ENCODE data around the gene TTC22. TPM values are rescaled to one million over a fixed set of nuclear protein-coding genes. Genes with fewer than 3 reads are reported as not detected.

Gene TTC22
- total RNA-seq, 1 donor from 2014 or later, result not detected

DNA sequence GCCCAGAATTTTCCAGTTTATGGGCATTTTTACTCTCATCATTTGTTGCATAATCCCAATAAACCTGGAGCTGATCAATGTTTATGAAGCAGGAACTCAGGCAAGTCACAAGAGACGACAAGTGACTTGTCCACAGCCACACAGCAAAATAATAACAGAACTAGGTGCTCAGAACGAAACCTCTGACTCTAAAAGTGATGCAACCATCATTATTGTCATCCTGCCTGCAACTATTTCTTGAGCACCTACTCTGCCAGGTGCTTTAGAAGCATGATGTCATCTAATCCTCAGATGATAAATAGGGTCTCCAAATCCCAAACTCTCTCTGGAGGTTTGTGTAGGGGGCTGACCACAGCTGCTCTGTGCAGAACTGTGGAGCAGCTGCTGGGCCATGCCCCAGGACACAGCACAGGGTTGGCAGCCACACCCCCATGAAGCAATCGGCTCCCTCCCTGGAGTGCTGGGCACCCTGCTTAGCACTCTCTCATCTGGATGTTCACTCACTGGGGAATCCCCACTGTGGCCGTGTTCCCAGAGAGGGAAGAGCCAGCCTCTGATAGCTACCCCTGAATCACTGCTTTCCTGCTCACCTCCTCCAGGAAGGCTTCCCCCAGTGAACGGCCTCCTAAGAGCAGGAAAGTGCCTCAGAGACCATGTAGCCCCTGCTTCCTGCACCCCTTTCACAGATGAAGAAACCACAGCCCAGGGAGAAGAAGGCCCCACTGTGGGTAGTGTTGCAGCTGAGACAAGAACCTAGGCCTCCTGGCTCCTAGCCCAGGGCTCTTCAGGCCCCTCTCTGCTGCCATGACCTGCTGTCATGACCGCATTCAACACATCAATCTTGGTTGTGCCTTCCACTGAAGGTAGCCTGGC lies 2.1 kb downstream of the TTC22 start:
- peaks cover 3% of the 10 kb centered on the region for H3K27me3 Mint-ChIP-seq (ENCODE audit: insufficient read depth, low read depth)
- Histone ChIP-seq H3F3A (ENCODE audit: low read depth) (no peaks in the 10 kb centered on the region), H3K4me3 (no peak overlapping the region), H3K4me1 (no peaks in the 10 kb centered on the region), H3K4me2 (no peak overlapping the region), H3K9ac (no peak overlapping the region), H4K20me1 (ENCODE audit: low read depth) (no peaks in the 10 kb centered on the region), H3K27ac (no peak overlapping the region), H3K36me3 (no peaks in the 10 kb centered on the region), H3K9me3 (ENCODE audit: low read depth) (no peaks in the 10 kb centered on the region), H2AFZ (replicated peaks) (no peak overlapping the region), H3K79me2 (ENCODE audit: low read depth) (no peaks in the 10 kb centered on the region), H3K27me3 (peaks cover 27% of the 10 kb centered on the region)
- H3K4me3 Mint-ChIP-seq, result no peak overlapping the region
- TF ChIP-seq EZH2 (IDR thresholded peaks at IDR 0.05), result no peak
- no peak for TF ChIP-seq CTCF (IDR thresholded peaks at IDR 0.05)
- TF ChIP-seq EZH2phosphoT487 (IDR thresholded peaks at IDR 0.05), result no peak
- H3K9me3 Mint-ChIP-seq, result no peaks in the 10 kb centered on the region
- H3K27ac Mint-ChIP-seq, result no peak overlapping the region
- DNase-seq (ENCODE audit: low spot score), result no peak
- H3K36me3 Mint-ChIP-seq, result no peaks in the 10 kb centered on the region
- peaks cover 19% of the 10 kb centered on the region for H3K4me1 Mint-ChIP-seq

GRCh38 chr1:54798206-54798605 lies 2.9 kb downstream of the TTC22 start:
- H3K4me3 ChIP-seq, result no peak overlapping the region
- H3K4me3 Mint-ChIP-seq, result no peak overlapping the region
- H3K27me3 Mint-ChIP-seq (ENCODE audit: insufficient read depth, low read depth), result peaks cover 6% of the 10 kb centered on the region
- H3K79me2 ChIP-seq (ENCODE audit: low read depth), result no peaks in the 10 kb centered on the region
- H3K9ac ChIP-seq, result no peak overlapping the region
- H3K27me3 ChIP-seq, result peaks cover 27% of the 10 kb centered on the region
- H3K4me1 Mint-ChIP-seq, result peaks cover 22% of the 10 kb centered on the region
- H3K36me3 Mint-ChIP-seq, result no peaks in the 10 kb centered on the region
- H2AFZ ChIP-seq (replicated peaks), result no peak overlapping the region
- no peak for DNase-seq (ENCODE audit: low spot score)
- no peaks in the 10 kb centered on the region for H4K20me1 ChIP-seq (ENCODE audit: low read depth)
- TF ChIP-seq CTCF (IDR thresholded peaks at IDR 0.05) (no peak), EZH2 (IDR thresholded peaks at IDR 0.05) (no peak), EZH2phosphoT487 (IDR thresholded peaks at IDR 0.05) (no peak)
- H3K9me3 Mint-ChIP-seq, result no peaks in the 10 kb centered on the region
- no peaks in the 10 kb centered on the region for H3K4me1 ChIP-seq
- no peaks in the 10 kb centered on the region for H3F3A ChIP-seq (ENCODE audit: low read depth)
- H3K9me3 ChIP-seq (ENCODE audit: low read depth), result no peaks in the 10 kb centered on the region
- H3K36me3 ChIP-seq, result no peaks in the 10 kb centered on the region
- no peak overlapping the region for H3K4me2 ChIP-seq
- H3K27ac Mint-ChIP-seq, result no peak overlapping the region
- no peak overlapping the region for H3K27ac ChIP-seq

DNA sequence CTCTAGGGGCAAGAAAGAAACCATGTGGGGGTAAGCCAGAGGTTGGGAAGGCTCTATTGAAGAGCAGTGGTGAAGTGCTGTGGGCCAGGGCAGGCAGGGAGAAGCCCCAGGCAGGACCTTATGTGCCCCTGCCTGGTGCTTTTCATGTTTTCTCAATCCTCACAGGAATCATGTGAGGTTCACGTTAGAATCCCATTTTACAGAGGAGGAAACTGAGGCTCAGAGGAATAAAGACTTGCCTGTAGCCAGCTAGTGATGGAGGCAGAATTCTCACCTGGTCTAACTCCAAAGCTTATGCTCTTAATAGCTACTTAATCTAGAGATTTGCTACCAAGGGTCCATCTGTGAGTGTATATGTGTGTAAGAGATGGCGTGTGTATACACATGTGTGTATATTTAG lies 4.2 kb downstream of the TTC22 start:
- Histone ChIP-seq H3K4me1 (no peaks in the 10 kb centered on the region), H3K4me2 (no peak overlapping the region), H3K36me3 (no peaks in the 10 kb centered on the region), H3K4me3 (no peak overlapping the region), H3F3A (ENCODE audit: low read depth) (no peaks in the 10 kb centered on the region), H2AFZ (replicated peaks) (no peak overlapping the region), H4K20me1 (ENCODE audit: low read depth) (no peaks in the 10 kb centered on the region), H3K27me3 (peaks cover 23% of the 10 kb centered on the region), H3K9ac (no peak overlapping the region), H3K9me3 (ENCODE audit: low read depth) (no peaks in the 10 kb centered on the region), H3K27ac (no peak overlapping the region), H3K79me2 (ENCODE audit: low read depth) (no peaks in the 10 kb centered on the region)
- DNase-seq (ENCODE audit: low spot score), result no peak
- Mint-ChIP-seq H3K4me1 (peaks cover 32% of the 10 kb centered on the region), H3K27me3 (ENCODE audit: insufficient read depth, low read depth) (peaks cover 9% of the 10 kb centered on the region), H3K36me3 (no peaks in the 10 kb centered on the region), H3K9me3 (no peaks in the 10 kb centered on the region), H3K4me3 (no peak overlapping the region), H3K27ac (no peak overlapping the region)
- TF ChIP-seq EZH2phosphoT487 (IDR thresholded peaks at IDR 0.05) (no peak), CTCF (IDR thresholded peaks at IDR 0.05) (no peak), EZH2 (IDR thresholded peaks at IDR 0.05) (no peak)

All from neural progenitor cell (in vitro differentiated cells).